Epidermal melanocyte (primary cell): ENCODE results near the gene ZC3HAV1.
"Not testable (repeated sequence)": the region's sequence is repeated elsewhere in the genome, so short reads cannot be mapped to it uniquely, and the experiment has no call there.

Experiments
- DNase-seq: peaks from one replicate; pipeline ENCODE4 v3.0.0; 2011; ENCODE audit warnings: low spot score; ENCODE audit not compliant: insufficient read length

ZC3HAV1 gene

DNA sequence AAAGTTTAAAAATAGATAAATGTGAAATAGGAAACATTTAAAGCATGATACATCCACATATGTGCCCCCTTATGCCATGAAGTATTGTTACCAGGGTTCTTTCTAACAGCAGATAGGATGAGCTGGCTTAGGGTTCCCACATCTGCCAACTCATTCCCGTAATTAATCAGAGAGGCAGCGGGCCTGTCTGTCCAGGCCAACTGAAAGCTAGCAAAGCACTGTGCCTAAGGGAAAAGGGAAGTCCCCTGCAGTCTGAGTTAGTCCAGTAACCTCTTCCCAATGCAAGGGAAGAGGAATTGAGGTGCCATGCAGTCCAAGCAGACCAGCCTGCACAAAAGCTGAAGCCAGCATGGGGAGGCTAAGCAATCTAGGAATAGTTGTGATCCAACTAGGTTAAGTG is 55.4 kb downstream of the ZC3HAV1 start:
- DNase-seq = no peak

DNA sequence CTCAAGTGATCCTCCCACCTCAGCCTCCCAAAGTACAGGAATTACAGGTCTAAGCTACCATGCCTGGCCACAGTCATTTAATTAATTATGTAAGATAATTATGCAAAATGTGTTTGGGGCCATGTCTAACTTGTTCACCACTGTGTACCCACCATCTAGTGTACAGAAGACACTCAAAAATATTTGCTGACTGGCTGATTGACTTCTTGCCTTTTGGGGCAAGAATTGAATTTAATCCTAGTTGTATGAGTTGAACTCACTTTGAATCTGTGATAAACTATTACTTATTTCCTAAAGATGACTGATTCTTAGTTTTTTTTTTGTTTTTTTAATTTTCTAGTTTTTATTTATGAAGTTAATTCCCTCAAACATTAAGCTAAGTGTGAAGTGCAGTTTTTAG is 57.9 kb downstream of the ZC3HAV1 start:
- DNase-seq = no peak

DNA sequence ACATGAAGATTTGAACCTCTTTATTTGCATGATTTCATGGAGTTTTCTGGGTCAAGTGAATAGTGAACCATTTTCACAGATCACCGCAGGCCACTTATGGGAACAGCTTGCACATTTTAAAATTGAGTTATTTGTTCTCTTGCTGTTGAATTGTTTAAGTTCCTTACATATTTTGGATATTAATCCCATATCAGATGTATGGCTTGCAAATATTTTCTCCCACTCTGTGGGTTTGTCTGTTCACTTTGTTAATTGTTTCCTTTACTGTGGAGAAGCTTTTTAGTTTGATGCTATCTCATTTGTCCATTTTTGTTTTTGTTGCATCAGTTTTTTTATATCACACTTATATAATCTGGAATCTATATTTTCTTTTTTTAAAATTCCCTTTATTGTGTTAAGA is 59.6 kb downstream of the ZC3HAV1 start:
- no peak for DNase-seq

DNA sequence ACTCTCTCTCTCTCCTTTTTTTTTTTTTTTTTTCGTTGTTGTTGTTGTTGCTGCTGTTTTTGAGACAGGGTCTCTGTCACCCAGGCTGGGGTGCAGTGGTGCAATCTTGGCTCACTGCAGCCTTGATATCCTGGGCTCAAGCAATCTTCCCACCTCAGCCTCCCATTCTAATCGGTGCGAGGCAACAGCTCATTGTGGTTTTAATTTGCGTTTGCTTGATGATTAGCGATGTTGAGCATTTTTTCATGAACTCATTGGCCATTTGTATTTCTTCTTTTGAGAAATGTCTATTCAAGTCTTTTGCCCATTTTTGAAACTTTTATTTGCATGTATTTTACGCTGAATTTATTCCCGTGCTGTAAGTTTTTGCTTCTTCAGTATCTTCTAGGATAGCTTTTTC is 60.4 kb downstream of the ZC3HAV1 start:
- no peak for DNase-seq

DNA sequence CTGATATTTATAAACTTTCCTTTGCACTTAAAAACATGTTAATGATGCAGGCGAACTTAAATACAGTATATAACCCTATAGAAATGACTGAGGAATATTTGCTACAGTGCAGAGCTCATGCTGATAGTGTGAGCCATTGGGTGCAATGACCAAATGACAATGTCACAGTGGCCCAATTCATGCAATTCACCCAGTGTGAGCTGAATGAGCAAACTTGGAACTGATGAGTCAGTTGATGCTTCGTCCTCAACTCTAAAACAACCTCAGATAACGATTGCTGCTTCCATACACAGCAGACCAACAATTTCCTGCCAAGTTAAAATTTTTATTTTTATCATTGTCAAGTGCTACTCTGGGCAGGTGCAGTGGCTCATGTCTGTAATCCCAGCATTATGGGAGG is 61.5 kb downstream of the ZC3HAV1 start:
- DNase-seq = no peak

DNA sequence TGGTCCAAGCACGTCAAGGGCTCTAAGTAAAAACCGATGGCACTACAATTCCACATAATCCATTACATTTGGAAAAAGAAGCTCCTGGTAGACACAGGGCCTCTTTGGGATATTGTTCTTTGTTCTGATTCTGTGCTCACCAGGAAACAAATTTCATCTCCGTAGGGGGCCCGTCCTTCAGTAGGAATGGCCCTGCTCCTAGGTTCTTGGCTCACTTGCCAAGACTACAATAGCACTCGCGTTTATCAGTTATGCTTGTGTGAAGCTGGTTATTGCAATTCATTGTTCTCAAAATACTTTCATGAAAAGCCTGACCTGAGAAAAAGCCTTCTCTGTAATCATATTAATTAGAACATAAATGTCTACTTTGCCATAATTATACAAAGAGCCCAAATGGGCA is 63.4 kb downstream of the ZC3HAV1 start:
- DNase-seq = no peak

DNA sequence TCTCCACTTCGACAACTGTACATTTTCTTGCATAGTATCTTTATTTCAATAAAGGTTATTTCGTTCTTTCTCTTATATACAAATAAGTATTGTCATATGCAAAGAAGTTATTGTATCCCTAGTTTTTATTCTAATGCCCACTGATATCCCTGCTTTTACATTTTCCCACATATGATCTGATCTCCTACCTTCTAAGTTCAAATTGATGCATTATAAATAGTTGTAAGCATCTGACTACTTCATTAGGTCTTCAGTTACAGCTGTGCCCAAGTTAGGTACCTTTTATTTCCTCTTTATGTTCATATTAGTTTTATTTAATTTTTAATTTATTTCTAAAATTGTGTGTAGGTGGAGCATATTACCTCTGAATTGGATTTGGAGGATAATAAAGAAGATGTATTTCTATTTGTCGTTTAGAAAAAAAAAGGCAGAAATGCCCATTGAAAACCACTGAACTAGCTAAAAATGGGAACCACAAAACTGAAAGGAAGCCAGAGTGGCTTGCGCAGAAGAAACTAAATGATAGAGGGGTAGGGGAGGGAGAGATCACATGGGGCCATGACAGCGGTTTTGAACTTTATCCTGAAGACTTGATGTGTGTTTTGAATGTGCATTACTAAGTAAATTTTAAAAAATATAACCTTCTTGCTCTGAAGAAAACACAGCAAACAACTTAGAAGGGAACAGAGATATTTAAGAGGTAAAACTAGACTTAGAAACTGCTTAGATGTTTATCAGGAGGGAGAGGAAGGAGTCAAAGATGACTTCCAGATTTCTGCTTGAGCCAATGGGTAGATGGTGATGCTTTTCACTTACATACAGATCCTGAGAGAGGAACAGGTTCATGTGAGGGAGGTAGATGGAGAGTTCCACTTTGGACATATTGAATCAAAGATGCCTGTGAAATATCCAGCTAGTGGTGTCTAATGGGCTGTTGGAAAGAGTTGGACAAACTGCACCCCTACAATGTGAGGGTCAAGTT is 64.4 kb downstream of the ZC3HAV1 start:
- DNase-seq = no peak

DNA sequence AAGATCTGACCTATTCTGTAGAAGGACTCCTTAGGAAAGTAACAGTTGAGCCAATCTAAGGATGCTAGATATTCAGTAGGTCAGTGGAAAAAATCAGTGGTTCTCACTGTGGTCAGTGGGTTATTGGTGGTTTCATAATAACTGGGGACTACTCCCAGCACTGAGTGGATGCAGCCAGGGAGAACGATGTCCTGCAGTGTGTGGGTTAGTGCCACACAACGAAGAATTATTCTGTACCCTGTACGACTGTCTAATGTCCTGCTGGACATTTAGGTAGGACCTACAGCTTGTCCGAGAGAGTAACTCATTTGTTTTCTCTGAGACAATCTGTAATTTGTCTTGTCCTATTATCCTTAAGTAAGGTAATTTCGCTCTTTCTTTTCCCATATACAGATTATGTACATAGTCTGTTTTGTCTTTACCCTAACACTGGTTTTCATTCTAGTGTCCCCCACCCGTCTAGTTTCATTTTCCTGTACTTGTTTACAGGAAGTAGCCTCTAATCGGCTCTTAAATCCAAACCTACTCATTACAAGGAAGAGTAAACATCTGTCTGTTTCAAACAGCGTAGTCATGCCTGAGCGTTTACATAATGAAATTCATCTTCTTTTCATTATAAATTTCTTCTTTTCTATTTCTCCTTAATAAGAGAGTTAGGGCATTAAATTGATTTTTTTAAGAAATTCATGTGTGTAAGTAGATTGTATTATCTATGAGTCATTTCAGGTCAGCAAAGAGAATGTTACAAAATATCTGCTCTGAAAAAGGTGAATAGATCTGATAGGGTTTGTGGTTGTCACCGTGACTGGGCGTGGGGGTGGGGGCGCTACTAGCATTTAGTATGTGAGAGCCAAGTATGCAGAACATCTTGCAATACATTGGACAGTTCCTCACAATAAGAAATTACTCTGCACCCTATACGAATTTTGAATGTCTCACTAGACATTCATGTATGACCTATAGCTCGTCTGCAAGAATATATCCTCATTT is 65.4 kb downstream of the ZC3HAV1 start:
- DNase-seq = no peak

DNA sequence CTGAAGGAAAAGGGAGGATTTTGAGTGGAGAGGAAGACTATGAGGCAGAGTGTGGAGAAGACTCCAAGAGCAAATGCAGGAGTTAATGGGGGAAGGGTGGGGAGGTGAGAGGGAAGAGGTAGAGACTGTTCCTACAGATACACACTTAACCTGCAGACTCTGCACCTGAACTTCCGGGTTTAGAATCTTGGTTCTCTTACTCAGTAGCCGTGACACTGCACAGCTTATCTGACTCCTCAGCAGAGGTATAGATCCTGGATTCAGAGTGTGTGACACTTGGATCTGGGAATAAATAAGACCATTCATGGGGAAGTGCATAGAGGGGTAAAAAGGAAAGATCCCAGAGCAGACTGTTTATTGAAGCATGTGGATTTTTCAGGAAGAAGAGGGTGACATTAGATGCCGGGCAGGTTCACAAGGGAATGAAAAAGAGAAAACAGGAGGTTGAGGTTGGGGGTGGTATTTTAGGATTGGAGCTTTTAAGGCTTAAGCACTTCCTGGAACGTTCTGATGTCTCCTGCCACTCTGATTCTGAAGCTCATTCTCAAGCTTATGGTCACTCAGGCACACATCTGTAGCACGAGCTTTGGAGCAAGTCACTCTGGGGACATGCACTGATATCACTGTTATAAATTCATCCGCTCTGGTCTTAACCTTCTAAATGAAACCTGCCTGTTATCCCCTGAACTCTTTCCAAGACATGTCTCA is 68.0 kb downstream of the ZC3HAV1 start:
- no peak for DNase-seq

DNA sequence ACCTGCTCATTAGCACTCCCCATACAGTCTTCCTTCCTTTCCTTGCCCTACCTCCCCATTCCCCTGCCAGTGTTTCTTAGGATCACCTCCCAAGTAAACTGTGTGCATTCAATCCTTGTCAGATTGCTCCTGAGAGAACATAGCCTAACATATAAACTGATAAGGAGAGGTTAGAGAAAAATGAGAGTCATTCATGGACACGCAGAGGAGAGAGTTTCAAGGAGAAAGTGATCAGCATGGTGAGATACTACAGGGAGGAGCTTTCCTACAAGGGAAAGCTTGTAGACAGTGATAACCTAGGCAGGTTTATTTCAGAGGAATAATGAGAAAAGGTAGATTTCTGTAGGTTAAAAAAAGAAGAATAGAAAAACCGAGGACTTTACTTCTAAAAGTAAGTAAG is 70.8 kb downstream of the ZC3HAV1 start:
- DNase-seq = no peak

DNA sequence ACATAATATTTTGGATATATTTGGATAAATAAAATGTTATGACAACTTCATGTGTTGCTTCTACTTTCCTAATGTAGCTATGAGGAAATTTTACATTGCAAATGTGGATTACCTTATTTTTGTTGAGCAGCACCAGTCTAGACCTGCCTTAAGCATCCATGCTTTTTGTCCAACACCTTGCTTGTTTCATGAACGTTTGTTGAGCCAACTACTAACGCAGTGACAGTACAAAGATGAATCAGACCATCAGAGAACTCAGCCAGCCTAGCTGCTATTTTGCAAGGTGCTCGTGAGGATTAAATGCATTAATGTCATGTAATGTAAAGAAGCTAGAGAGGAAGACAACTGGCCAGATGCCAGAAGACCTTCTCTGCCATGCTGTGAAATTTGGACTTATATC is 72.6 kb downstream of the ZC3HAV1 start:
- no peak for DNase-seq

DNA sequence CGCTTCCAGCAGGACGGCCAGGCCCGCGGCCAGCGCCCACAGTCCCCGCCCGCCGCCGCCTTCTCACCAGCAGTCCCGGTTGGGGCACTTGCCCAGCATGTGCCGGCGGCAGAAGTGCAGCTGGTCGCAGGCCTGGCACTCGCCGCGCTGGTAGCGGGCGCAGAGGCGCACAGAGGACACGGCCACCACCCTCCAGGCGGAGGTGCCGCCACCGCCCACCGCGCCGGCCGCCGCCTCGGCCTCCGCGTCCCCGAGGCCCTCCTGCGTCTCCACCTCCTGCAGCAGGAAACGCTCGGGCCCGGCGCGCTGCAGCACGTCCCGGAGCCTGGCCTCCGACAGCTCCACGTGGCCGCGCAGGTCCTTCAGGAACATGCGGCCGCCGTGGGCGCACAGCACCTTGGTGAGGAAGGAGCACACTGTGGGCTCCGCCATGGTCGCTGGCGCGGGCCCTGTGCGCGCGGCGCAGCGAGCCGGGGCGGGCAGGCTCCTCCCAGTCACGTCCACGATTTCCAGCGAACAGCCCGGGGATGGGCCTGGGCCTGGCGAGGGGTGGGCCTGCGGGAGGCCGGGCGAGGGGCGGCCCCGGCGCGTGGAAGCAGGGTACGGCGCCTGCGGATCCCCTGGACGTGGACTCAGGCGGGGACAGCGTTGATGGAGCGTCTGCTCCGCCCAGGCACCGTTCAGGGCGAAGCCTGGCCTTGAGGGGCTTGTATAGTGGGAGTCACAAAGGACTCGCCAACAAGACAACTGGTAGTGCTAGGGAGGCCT is 73.8 kb downstream of the ZC3HAV1 start, which contains the start of gene ZC3HAV1L:
Gene ZC3HAV1L (minus strand): TSS at position 457 of the 768 bp plus-strand sequence. CDS start 25 bp downstream, at position 432.
- peak; percentile 58 for DNase-seq

DNA sequence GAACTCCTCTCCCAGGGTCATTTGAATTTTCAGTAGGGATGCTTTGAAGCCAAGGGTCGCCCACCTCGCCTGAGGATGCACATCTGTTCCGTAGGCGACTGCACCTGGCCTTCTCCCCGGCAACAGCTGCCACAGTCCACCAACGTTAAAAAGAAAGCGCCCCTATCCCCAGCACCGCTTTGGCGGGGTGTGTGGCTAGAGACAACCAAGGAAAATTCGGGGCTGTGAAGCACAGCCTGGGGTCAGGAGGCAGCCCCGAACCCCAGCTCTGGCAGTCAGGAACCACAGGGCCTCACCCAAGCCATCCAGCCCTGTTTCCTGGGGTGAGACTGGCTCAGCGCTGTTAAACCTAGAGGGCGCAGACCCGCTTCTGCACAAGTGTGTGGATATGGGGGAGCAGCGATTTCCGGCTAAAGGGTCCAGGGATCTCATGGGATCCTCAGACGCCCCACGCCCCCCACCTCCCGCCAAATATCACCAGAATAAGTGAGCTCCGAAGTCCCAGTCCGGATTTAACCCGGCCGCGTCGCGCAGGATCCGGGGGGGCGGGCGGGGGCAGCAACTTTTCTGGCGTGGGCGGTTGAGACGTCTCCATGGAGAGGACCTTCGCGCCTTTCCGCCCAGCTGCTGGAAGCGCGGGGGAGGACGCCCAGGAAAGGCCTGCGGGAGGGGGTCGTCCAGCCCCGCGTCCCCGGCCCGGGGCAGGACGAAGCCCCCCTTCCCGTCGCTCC is 74.5 kb downstream of the ZC3HAV1 start:
- no peak for DNase-seq

DNA sequence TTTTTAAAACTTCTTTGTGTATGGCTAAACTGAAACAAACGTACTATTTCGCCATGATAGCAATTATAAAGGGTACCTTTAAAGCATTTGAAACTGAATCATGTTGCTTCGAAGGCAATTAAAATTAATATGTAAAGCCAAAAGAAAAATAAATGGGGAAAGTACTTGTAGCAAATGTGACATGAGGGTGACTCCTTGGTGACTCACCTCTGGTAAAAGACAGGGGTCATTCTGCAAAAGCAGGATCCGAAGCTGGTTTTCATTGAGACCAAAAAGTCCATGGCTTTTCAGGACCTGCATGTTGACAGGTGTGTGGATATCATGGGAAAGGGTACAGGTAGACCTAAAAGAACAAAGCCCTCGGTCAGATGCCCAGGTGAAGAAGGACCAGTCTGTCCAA is 75.2 kb downstream of the ZC3HAV1 start:
- no peak for DNase-seq

DNA sequence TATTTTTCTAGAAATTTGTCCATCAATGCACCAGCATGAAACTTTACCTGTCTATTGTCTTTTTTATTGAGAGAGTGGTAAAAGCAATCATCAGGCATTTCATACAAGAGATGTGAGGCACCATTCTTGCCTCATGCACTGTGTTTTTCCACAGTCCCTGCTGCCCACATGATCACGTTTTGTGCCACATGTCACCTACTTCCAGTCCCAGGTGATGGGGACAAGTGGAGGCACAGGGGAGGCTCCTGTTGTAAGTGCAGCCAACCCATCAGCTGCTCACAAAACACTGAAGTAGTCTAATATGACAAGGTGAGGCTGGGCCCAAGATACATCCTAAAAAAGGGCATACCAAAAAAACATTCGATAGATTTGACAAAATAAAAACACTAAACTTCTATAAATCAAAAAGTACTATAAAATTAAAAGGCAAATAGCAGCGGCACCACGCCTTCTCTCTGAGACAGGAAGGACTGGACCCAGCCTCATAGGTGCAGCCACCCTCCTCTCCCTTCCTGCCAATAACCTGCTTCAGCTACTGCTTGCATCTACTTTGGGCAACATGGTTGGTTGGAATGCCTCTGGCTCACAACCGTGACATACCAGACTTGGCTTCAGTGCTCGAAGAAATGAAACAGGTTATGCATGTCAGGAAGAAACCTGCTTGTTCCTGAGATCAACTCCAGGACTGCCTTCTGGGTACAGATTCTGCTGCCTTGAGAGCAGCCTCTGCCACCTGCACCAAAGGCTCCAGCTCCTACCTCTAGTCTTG is 76.0 kb downstream of the ZC3HAV1 start:
- DNase-seq = no peak

DNA sequence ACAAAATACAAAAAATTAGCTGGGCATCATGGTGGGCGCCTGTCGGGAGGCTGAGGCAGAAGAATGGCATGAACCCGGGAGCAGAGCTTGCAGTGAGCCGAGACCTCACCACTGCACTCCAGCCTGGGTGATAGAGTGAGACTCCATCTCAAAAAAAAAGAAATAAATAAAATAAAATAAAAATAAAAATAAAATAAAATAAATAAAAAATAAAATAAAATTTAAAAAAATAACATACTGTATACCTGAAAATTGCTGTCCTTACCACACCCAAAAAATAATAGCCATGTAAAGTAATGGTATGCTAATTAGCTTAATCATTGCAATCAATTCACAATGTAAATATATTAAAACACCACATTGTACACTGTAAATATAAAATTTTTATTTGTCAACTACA is 77.0 kb downstream of the ZC3HAV1 start:
- DNase-seq = no peak

DNA sequence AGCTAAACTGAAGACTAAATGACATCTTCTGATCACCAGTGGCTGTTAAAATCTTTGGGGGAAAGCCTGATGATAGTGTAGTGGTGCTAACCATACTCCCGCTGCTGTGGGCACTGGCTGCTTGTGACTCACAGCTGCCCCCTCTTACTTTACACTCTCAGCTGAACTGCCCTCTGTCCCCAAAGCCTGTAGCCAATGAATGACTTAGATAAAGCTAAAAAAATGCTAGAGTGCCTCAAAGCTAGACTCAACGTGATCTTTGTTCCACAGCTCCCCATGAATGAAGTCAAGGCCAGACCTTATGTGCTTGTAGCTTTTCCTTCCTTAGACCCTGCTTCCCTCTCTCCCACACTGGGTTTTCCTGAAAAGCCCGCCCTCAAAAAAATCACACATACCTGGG is 80.2 kb downstream of the ZC3HAV1 start:
- DNase-seq = no peak

DNA sequence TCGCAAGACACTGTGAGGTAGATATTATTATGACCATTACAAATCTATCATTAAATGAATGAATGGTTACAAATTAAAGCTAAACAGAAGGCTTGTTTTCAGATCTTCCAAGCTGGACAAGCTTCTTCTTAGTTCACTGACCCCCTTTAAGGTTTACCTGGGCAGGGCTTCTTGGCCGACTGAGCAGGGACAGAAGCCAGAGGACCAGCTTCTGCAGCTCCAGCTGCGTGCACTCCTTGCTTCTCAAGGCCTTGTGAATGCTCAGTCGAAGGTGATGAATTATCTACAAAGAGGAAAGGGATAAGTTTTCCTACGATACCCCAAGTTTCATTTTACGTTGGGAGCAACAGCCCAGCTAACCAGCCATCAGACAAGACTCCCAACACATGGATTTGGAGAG is 83.0 kb downstream of the ZC3HAV1 start:
- DNase-seq = no peak

DNA sequence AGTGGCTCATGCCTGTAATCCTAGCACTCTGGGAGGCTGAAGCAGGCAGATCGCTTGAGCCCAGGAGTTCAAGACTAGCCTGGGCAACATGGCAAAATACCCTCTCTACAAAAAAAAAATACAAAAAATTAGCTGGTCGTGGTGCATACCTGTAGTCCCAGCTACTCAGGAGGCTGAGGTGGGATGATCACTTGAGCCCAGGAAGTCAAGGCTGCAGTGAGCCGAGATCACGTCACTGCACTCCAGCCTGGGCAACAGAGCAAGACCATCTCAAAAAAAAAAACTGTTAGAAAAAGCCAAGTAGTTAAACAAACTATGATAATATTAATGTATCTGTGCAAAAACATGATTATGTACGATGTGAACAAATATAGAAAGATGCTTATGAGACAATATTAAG is 83.7 kb downstream of the ZC3HAV1 start:
- DNase-seq = not testable (repeated sequence)
